IPS DF 4.7 (cell line): ENCODE results near the gene SMO.

Experiments
- DNase-seq: peaks from one replicate; pipeline ENCODE4 v3.0.0-alpha.2; 2013; ENCODE audit warnings: low spot score; ENCODE audit errors: extremely low read depth

The SMO gene

GRCh38 chr7:129188372-129188891, at the start of gene SMO:
SMO (plus strand) TSS chr7:129188633; CDS start chr7:129189152, 519 bp downstream.
- no peak for DNase-seq

- no peak for DNase-seq
Measured at GRCh38 chr7:129143724-129144094, 44.7 kb upstream of the SMO start.

GRCh38 chr7:129144095-129144833, 44.2 kb upstream of the SMO start, which contains the start of gene TSPAN33:
TSPAN33 (plus strand) TSS chr7:129144707; CDS start chr7:129144981, 274 bp downstream.
- DNase-seq = no peak

- DNase-seq = no peak
Measured at GRCh38 chr7:129144834-129145668, 43.4 kb upstream of the SMO start.

GRCh38 chr7:129146237-129146979, 42.0 kb upstream of the SMO start:
- DNase-seq = no peak

GRCh38 chr7:129147731-129148130, 40.7 kb upstream of the SMO start:
- DNase-seq = no peak

GRCh38 chr7:129149511-129149910, 38.9 kb upstream of the SMO start:
- no peak for DNase-seq

GRCh38 chr7:129150199-129150996, 38.0 kb upstream of the SMO start:
- no peak for DNase-seq

GRCh38 chr7:129157651-129158050, 30.8 kb upstream of the SMO start:
- no peak for DNase-seq

GRCh38 chr7:129159539-129159938, 28.9 kb upstream of the SMO start:
- DNase-seq = no peak

GRCh38 chr7:129160161-129160905, 28.1 kb upstream of the SMO start:
- DNase-seq = no peak

GRCh38 chr7:129161524-129162225, 26.8 kb upstream of the SMO start:
- DNase-seq = no peak

- no peak for DNase-seq
Measured at GRCh38 chr7:129162732-129163131, 25.7 kb upstream of the SMO start.

- no peak for DNase-seq
Measured at GRCh38 chr7:129163875-129164544, 24.4 kb upstream of the SMO start.

- no peak for DNase-seq
Measured at GRCh38 chr7:129166745-129167144, 21.7 kb upstream of the SMO start.

- no peak for DNase-seq
Measured at GRCh38 chr7:129167817-129168216, 20.6 kb upstream of the SMO start.

GRCh38 chr7:129168231-129169021, 20.0 kb upstream of the SMO start:
- no peak for DNase-seq

- DNase-seq = no peak
Measured at GRCh38 chr7:129169171-129169671, 19.2 kb upstream of the SMO start.
